BLaER1 treated with 17β-estradiol and CSF1 and Interleukin-3, amounts not matched to agents 10 nM and 100 nM (cell line): ENCODE measurements around the gene UBA1.
A peak's percentile ranks its signal among the peaks of the same experiment; 100 is the strongest.

Source experiments
- H3K27ac ChIP-seq, 11 experiments: shearing (Covaris generic); formaldehyde crosslinking; 2 replicates each; pipeline ENCODE4 v1.8.1; 2022
- H3K27me3 ChIP-seq, 11 experiments: shearing (Covaris generic); formaldehyde crosslinking; 2 replicates each; pipeline ENCODE4 v1.8.1; 2022
- H3K36me3 ChIP-seq, 11 experiments: shearing (Covaris generic); formaldehyde crosslinking; 2 replicates each; pipeline ENCODE4 v1.8.1; 2022
- H3K4me1 ChIP-seq, 10 experiments: shearing (Covaris generic); formaldehyde crosslinking; 2 replicates each; pipeline ENCODE4 v1.8.1; 2022
- H3K4me2 ChIP-seq, 11 experiments: shearing (Covaris generic); formaldehyde crosslinking; 2 replicates each; pipeline ENCODE4 v1.8.1; 2022
- H3K4me3 ChIP-seq, 10 experiments: shearing (Covaris generic); formaldehyde crosslinking; 2 replicates each; pipeline ENCODE4 v1.8.1; 2022
- H3K9ac ChIP-seq, 11 experiments: shearing (Covaris generic); formaldehyde crosslinking; 2 replicates each; pipeline ENCODE4 v1.8.1; 2022
- H3K9me3 ChIP-seq, 11 experiments: shearing (Covaris generic); formaldehyde crosslinking; replicated peaks in 1 of 11; 2 replicates each; pipeline ENCODE4 v1.8.1; 2022
- H4K20me1 ChIP-seq, 11 experiments: shearing (Covaris generic); formaldehyde crosslinking; 2 replicates each; pipeline ENCODE4 v1.8.1; 2022
- Cebpa-rat ChIP-seq, 11 experiments: shearing (Covaris generic); IDR thresholded peaks; 2 replicates each; pipeline ENCODE4 v1.8.1; 2022

UBA1 gene

DNA sequence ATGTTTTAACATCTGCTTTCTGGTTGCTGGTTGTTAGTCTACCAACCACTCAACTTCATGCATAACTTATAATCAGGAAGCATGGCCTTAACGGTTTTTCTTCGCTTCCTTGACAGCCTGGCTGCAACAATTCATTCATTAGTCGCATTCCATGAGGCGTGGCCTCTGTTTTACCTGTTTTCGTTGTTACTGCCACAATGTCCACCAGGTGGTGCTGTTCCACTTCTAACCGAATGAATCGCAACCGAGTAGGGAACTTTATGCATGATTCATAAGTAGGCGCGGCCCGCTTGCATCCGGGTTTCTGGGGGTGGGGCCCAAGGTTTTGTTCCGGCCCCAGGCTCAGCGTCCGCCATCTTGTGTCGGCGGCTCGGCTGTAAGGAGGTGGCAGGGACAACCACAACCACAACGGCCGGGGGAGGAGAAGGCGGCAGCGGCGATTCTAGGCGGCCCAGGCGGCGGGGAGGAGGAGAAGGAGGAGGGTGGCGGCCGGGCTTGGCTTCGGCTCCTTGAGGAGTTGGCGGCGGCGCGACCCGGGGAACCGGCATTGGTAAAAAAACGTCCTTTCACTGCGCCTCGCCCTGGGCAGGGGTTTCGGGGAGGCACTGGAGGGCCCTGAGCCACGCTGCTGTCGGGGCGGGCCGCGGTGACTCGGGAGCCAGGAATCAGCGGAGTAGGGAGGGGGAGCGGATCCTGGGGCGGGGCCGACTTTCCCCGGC lies at the start of gene UBA1:
Gene UBA1, plus strand, starts transcription at position 355 of the 719 bp plus-strand sequence. CDS start 4,974 bp downstream, outside the sequence.
- Histone ChIP-seq H3K4me1 (peaks cover 48 to 55% (median 51%) of the 10 kb centered on the region in 10 experiments), H3K4me2 (peak within 1 kb of the TSS; percentile 91 to 99 (median 98)), H3K9me3 (no peaks in the 10 kb centered on the region), H3K27me3 (peaks cover 0 to 8% (median 1%) of the 10 kb centered on the region in 11 experiments; a peak in 8 of 22 replicates), H4K20me1 (peaks cover 33 to 48% (median 43%) of the 10 kb centered on the region in 11 experiments), H3K4me3 (peak within 1 kb of the TSS; percentile 77 to 92 (median 89)), H3K36me3 (peaks cover 18 to 35% (median 24%) of the 10 kb centered on the region in 11 experiments), H3K9ac (peak within 1 kb of the TSS; percentile 91 to 98 (median 97)), H3K27ac (peak within 1 kb of the TSS; percentile 90 to 97 (median 96))
- no peak for TF ChIP-seq Cebpa-rat (IDR thresholded peaks at IDR 0.05)

DNA sequence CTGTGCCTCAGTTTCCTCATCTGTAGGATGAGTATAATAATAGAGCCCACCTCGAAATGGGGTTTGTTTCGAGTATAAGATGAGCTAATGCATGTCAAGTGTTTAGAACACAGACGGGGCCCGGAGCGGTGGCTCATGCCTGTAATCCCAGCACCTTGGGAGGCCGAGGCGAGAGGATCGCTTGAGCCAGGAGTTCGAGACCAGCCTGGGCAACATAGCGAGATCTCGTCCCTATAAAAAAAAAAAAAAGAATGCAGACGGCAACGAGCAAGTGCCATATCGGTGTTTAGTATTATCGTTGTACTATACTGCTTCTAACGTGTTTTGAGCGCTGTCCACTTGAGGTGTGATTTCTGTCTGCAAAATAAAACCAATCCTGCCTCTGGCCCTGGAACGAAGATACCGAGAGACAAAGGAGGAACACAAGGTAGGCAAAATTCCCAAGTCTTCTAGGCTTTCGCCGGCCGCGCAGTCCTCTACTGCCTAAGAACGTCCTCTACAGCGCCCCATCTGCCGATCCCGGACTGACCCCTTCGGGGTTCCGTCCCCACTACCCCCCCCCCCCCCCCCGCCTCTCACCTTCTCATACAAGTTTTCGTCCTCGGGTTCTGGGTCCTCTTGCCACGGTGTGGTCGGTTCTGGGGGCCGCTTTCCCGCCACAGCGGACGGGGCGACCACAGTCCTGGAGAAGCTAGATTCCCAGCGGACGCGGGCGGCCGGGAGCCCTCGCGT lies 49.6 kb upstream of the UBA1 start:
- Histone ChIP-seq H3K4me1 (peaks cover 15 to 27% (median 21%) of the 10 kb centered on the region in 10 experiments; a peak in 18 of 20 replicates), H3K4me3 (peak overlapping the region; percentile 50 to 79 (median 72)), H3K27me3 (peaks cover 0 to 50% (median 18%) of the 10 kb centered on the region in 11 experiments; a peak in 13 of 22 replicates), H3K9me3 (peaks cover 9 to 24% (median 16%) of the 10 kb centered on the region in 11 experiments; a peak in 20 of 22 replicates), H3K36me3 (peaks cover 19 to 51% (median 35%) of the 10 kb centered on the region in 11 experiments), H3K27ac (peak overlapping the region; percentile 85 to 95 (median 91)), H4K20me1 (peaks cover 11 to 47% (median 30%) of the 10 kb centered on the region in 11 experiments; a peak in 20 of 22 replicates), H3K9ac (peak overlapping the region; percentile 88 to 95 (median 91)), H3K4me2 (peak overlapping the region; percentile 59 to 89 (median 76))
- no peak for TF ChIP-seq Cebpa-rat (IDR thresholded peaks at IDR 0.05)

DNA sequence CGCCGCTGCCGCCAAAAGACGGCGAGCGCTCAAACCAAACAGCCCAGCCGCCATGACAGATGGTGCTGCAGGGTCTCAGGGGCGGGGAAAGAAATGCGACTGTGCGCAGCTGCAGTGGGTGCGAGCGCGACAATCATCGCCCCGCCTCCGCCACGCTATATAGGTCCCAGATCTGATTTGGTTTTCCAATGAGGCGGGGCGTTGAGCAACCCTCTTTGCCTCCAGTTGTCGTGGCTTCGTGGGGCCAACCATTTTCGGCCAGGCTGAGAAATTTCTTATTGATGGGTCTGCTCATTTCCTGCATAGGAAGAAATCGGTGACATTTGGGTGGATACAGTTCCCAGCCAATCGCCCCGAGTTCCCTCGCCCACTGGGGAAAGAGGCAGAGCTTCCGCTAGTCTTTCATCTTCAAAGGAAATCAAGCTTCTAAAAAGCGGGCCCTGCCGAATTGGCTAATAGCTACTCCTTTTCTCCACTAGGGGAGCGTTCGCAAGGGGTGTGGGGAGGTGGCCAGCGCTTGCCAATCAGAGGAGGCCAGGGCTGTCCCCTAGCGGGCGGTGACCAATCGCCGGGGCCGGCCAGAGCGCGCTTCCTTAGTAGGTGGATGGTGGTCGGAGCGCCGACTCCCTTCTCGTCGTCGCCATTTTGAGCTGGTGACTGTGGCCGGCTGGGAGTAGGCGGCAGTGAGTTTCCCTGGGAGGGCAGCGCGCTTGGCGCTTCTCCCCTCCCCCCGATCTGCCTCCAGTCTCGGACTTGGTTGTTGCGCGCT lies 48.8 kb upstream of the UBA1 start, which contains the start of the genes NDUFB11 and RBM10:
Gene NDUFB11, minus strand, starts transcription at position 77 of the 769 bp plus-strand sequence. Its CDS starts 23 bp downstream, at position 54.
Gene RBM10, plus strand, starts transcription at position 596 of the 769 bp plus-strand sequence. CDS start 2,261 bp downstream, outside the sequence.
- Histone ChIP-seq H3K4me2 (peak within 1 kb of the TSS; percentile 83 to 92 (median 90)), H3K4me1 (peaks cover 15 to 27% (median 21%) of the 10 kb centered on the region in 10 experiments; a peak in 18 of 20 replicates), H3K9ac (peak within 1 kb of the TSS; percentile 88 to 95 (median 91)), H3K4me3 (peak within 1 kb of the TSS; percentile 50 to 79 (median 72)), H3K27ac (peak within 1 kb of the TSS; percentile 85 to 95 (median 91)), H4K20me1 (peaks cover 11 to 52% (median 36%) of the 10 kb centered on the region in 11 experiments; a peak in 20 of 22 replicates), H3K9me3 (peaks cover 14 to 28% (median 23%) of the 10 kb centered on the region in 11 experiments; a peak in 20 of 22 replicates), H3K36me3 (peaks cover 25 to 54% (median 40%) of the 10 kb centered on the region in 11 experiments), H3K27me3 (peaks cover 0 to 50% (median 18%) of the 10 kb centered on the region in 11 experiments; a peak in 13 of 22 replicates)
- peak in 4 of 11 experiments; percentile 11 to 88 (median 40); a peak in 6 of 22 replicates for TF ChIP-seq Cebpa-rat (IDR thresholded peaks at IDR 0.05)

DNA sequence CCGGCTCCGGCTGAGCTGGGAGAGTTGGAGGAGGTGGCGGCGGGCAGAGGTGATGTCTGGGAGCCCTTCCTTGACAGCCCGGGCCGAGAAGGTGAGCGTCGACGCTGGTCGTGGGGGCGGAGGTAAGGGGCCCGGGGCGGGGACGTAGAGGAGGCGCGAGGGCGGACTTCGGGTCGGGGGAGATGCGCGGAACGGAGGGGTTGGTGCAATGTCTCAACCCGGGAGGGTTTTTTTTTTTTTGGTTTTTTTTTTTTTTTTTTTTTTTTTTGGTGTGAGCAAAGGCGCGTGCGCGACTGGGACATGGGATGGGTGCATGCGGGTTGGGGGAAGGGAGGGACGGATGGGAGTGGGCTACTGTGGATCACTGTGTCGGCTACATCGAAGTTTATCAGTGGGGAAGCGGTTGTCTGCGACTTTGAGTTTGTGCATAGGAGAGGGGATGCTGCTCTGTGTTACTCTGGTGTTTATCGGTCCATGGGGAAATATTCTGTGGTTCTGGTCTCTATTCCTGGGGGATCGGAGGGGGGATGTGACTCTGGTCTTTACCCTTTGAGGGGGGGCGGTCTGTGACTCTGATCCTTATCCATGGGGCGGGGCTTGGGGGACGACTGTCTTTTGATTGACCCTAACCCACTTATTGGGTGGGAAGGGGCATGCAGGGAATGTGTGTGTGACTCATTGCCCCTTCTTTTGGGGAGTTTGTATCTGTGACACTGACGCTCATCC lies 48.1 kb upstream of the UBA1 start:
- peaks cover 28 to 54% (median 43%) of the 10 kb centered on the region in 11 experiments for H3K36me3 ChIP-seq
- peak overlapping the region; percentile 50 to 79 (median 72) for H3K4me3 ChIP-seq
- H3K4me1 ChIP-seq, result peaks cover 15 to 27% (median 21%) of the 10 kb centered on the region in 10 experiments; a peak in 18 of 20 replicates
- peaks cover 11 to 58% (median 38%) of the 10 kb centered on the region in 11 experiments; a peak in 20 of 22 replicates for H4K20me1 ChIP-seq
- peak overlapping the region; percentile 88 to 95 (median 91) for H3K9ac ChIP-seq
- H3K27me3 ChIP-seq, result peaks cover 0 to 43% (median 14%) of the 10 kb centered on the region in 11 experiments; a peak in 13 of 22 replicates
- H3K27ac ChIP-seq, result peak overlapping the region; percentile 85 to 95 (median 91)
- peaks cover 14 to 31% (median 23%) of the 10 kb centered on the region in 11 experiments; a peak in 20 of 22 replicates for H3K9me3 ChIP-seq
- H3K4me2 ChIP-seq, result peak overlapping the region; percentile 83 to 92 (median 90)
- TF ChIP-seq Cebpa-rat (IDR thresholded peaks at IDR 0.05), result no peak

DNA sequence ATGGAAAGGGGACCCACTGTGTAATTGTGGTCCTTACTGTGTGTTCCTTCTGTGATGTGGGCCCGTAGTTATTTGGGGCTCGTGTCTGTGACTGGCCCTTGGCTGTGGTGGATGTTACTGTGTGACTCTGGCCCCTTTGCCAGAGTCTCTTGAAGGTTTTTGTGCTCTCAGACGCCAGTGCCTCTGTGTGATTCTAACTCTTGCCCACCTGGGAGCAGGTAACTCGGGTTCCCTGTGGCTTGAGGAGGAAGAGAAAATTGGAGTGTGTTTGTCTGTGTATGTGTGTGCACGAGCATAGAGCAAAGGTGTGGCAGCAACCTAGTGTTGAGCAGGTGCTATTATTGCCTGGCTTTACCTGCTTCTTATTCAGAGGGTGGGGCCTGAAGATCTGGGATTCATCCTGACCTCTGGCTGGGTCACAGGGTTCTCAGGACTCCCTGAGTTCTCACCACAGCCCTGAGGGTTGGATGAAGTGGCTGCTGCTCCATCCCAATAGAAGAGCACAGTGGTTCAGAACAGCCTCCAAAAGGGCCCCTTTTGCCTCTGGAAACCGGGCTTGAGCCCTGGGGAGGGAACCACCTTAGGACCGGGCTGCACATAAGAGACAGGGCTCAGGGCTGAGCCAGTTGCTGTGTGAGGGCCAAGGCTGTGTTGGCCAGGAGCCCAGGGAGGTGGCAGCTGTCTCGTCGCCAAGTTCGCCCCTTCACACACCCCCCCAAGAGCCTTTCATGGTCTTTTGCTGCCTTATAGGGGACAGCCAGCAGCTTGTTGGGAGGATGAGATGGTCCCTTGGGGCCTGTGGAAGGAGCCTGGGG lies 47.3 kb upstream of the UBA1 start:
- H3K36me3 ChIP-seq, result peaks cover 30 to 54% (median 45%) of the 10 kb centered on the region in 11 experiments
- peak overlapping the region; percentile 88 to 95 (median 91) for H3K9ac ChIP-seq
- TF ChIP-seq Cebpa-rat (IDR thresholded peaks at IDR 0.05), result no peak
- H3K27me3 ChIP-seq, result peaks cover 0 to 38% (median 13%) of the 10 kb centered on the region in 11 experiments; a peak in 12 of 22 replicates
- peak overlapping the region; percentile 83 to 92 (median 90) for H3K4me2 ChIP-seq
- peaks cover 11 to 65% (median 40%) of the 10 kb centered on the region in 11 experiments; a peak in 20 of 22 replicates for H4K20me1 ChIP-seq
- H3K9me3 ChIP-seq, result peaks cover 14 to 31% (median 23%) of the 10 kb centered on the region in 11 experiments; a peak in 20 of 22 replicates
- H3K27ac ChIP-seq, result peak overlapping the region in 10 of 11 experiments; percentile 87 to 95 (median 92); a peak in 17 of 22 replicates
- H3K4me1 ChIP-seq, result peaks cover 15 to 27% (median 22%) of the 10 kb centered on the region in 10 experiments; a peak in 18 of 20 replicates
- peak overlapping the region; percentile 50 to 79 (median 72) for H3K4me3 ChIP-seq
